Stimulated activated CD4-positive, alpha-beta T cell treated with anti-CD3 and anti-CD28 coated beads, Interleukin-1b, Interleukin-23, amount 100 ng/mL, for 4 hours (primary cell): ENCODE data around the gene OR3A2.
"Not testable (repeated sequence)": the region's sequence is repeated elsewhere in the genome, so short reads cannot be mapped to it uniquely, and the experiment has no call there.

ENCODE experiments used
- DNase-seq, 2 donors: peaks; one replicate each; pipeline ENCODE4 v3.0.0-alpha.2; 2020; ENCODE audit warnings: low read depth in 2 of 2

Gene OR3A2

GRCh38 chr17:3385869-3386816, at the start of gene OR3A2:
OR3A2 (minus strand) TSS chr17:3386308.
- peak in 1 of 2 donors; percentile 13 for DNase-seq

- DNase-seq, result no peak
These were observed 47.6 kb upstream of the OR3A2 start, which contains the start of gene OR1E2 for GRCh38 chr17:3433741-3434140. OR1E2 (minus strand) TSS chr17:3433841; CDS start chr17:3433841, 0 bp downstream.

- DNase-seq, result not testable (repeated sequence)
These were observed 47.1 kb upstream of the OR3A2 start for GRCh38 chr17:3433215-3433614.

- no peak for DNase-seq
These were observed 32.1 kb upstream of the OR3A2 start for GRCh38 chr17:3418222-3418621.

- no peak for DNase-seq
These were observed 29.5 kb upstream of the OR3A2 start for GRCh38 chr17:3415610-3416009.

- DNase-seq, result not testable (repeated sequence)
These were observed 26.1 kb upstream of the OR3A2 start for GRCh38 chr17:3412216-3412615.

GRCh38 chr17:3411070-3411469, 25.0 kb upstream of the OR3A2 start, which contains the start of gene OR3A3:
OR3A3 (plus strand) TSS chr17:3411370.
- DNase-seq, result no peak

- DNase-seq, result not testable (repeated sequence)
These were observed 17.7 kb upstream of the OR3A2 start for GRCh38 chr17:3403856-3404255.

- no peak for DNase-seq
These were observed 15.7 kb upstream of the OR3A2 start for GRCh38 chr17:3401786-3402185.

- DNase-seq, result no peak
These were observed 13.9 kb upstream of the OR3A2 start for GRCh38 chr17:3400055-3400454.

GRCh38 chr17:3398310-3398709, 12.2 kb upstream of the OR3A2 start, which contains the start of gene OR1E1:
OR1E1 (minus strand) TSS chr17:3398410; CDS start chr17:3398410, 0 bp downstream.
- no peak for DNase-seq

- not testable (repeated sequence) for DNase-seq
These were observed 11.7 kb upstream of the OR3A2 start for GRCh38 chr17:3397801-3398200.

- no peak for DNase-seq
These were observed 3.7 kb upstream of the OR3A2 start for GRCh38 chr17:3389791-3390190.

GRCh38 chr17:3381957-3382356, 4.2 kb downstream of the OR3A2 start:
- no peak for DNase-seq

GRCh38 chr17:3378321-3378720, 7.8 kb downstream of the OR3A2 start:
- no peak for DNase-seq

GRCh38 chr17:3371167-3371566, 14.9 kb downstream of the OR3A2 start:
- not testable (repeated sequence) for DNase-seq

GRCh38 chr17:3342782-3343181, 43.3 kb downstream of the OR3A2 start:
- DNase-seq, result not testable (repeated sequence)

GRCh38 chr17:3335876-3336275, 50.2 kb downstream of the OR3A2 start:
- no peak for DNase-seq

- DNase-seq, result no peak
These were observed 67.8 kb downstream of the OR3A2 start for GRCh38 chr17:3318336-3318735.

- no peak for DNase-seq
These were observed 69.3 kb downstream of the OR3A2 start for GRCh38 chr17:3316836-3317235.

- DNase-seq, result no peak
These were observed 77.5 kb downstream of the OR3A2 start for GRCh38 chr17:3308603-3309002.

GRCh38 chr17:3298260-3298659, 87.8 kb downstream of the OR3A2 start, which contains the start of gene OR3A1:
OR3A1 (minus strand) TSS chr17:3298360; CDS start chr17:3292582, 5,778 bp downstream.
- no peak for DNase-seq

- no peak for DNase-seq
These were observed 90.5 kb downstream of the OR3A2 start for GRCh38 chr17:3295632-3296031.
